Stimulated activated CD8-positive, alpha-beta memory T cell treated with anti-CD3 and anti-CD28 coated beads, Interleukin-7, amount 100 ng/mL, for 4 hours (primary cell): ENCODE results near the gene CDCA8.

ENCODE experiments used
- DNase-seq, 2 donors: peaks; one replicate each; pipeline ENCODE4 v3.0.0-alpha.2; 2020; ENCODE audit warnings: low read depth in 2 of 2

Gene CDCA8

DNA sequence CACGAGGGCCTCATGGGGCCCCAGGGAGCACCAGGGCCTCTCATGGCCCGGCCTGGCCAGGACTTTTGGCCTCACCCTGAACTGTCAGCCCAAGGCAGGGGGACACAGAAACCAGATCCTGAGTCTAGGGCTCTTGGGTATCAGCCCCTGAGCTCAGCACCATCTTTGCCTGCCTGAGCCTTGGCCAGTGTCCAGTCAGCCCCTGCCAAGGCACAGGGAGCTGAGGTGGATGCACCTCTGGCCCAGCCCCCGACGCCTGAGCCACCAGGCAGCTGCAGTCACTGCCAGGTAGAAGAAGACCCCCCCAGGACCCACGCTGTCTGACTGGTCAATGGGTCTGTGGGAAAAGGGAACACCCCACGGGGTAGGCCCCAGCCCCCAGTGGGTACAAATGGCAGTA is 25.3 kb downstream of the CDCA8 start:
- DNase-seq, result no peak

- no peak for DNase-seq
These were observed 26.0 kb downstream of the CDCA8 start for GRCh38 chr1:37718181-37718900.

DNA sequence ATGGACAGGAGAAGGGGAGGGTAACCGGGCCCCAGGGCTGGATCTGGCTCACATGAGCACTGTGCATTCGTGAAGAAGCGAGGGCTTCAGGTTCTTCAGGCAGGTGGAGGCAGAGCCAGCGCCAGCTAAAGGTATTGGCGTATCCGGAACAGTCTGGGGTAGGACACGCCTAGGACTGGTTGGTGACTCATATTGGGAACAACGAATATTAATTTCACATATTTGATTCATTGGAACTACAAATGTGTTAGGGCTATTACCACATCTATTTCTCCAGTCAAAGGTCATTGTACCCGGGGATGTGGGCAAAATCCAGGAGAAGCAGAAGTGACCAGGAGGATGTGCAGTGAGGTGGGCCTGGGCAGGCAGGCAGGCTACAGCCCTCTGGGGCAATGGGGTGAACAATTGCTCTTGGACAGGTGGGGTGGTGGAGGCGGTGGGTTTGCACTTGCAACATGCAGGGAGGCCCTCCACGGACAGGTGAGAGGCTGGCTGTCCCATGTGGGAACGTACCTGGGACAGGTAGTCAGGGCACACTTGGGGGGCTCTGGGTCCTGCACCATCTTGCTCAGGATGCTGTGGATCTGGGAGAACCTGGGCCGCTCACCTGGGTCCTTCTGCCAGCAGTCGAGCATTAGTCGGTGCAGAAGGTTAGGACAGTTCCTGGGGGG is 26.7 kb downstream of the CDCA8 start:
- DNase-seq, result no peak

DNA sequence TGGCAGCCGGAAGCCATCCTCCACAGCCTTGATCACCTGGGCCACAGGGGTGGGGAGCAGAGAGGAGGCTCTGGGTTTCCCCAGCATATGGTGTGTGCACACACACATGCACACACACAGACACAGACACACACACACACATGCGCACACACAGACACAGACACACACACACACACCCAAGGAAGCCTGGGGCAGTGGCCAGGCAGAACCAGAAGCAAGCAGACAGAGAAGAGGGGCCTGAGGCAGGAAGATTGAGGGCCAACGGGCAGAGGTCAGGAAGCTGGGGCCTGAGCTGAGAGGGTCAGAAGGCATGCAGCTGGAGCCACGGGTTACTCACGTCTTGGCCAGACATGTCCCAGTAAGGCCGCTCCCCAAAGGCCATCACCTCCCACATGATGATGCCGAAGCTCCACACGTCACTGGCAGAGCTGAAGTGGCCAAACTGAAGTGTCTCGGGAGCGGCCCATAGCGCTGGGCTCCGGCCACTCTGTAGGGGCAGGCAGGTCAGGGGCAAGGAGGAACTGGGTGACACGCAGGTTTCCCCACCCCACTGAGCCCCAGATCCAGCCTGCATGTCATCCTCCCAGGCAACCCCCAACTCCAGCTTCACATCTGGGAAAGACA is 27.4 kb downstream of the CDCA8 start:
- no peak for DNase-seq

DNA sequence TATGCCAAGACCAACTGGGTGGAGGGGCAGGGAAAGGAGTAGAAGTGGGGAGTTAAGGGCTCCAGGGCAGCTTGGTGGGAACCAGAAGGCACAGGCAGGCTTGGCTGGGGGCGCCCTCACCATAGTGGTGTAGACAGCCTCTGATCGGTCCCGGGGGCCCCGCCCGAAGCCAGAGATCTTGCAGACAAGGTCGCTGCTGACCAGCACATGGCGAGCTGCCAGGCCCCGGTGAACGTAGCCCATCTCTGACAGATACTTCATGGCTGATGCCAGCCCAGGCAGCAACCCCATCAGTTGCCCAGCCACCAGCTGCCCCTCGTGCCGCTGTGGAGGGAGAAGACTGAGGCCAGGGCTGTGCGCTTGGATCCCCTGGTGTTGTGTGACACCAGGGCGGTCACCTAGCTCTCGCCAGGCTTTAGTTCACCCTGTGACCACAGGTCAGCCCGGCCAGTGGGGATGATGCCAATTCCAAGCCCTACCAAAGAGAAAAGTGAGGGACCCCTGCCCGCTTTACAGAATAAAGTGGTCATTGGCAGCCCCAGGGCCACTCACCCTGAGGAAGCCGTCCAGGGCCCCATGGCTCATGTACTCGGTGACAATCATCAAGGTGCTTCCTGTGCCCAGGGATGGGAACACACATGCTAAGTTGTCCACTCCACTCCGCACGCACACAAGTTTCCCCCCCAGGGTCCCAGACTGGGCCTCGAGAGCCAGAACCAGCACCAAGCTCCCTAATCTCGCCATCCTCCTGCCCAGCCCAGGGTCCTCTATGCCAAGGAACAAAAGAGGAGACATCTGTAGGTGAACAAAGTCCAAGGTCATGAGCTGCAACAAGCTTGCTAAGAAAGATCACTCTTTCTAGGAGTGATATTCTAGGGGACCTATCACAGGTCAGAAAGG is 28.2 kb downstream of the CDCA8 start:
- DNase-seq, result no peak

- no peak for DNase-seq
These were observed 29.2 kb downstream of the CDCA8 start for GRCh38 chr1:37721565-37721964.

GRCh38 chr1:37722181-37723071 is 30.1 kb downstream of the CDCA8 start:
- DNase-seq, result no peak

GRCh38 chr1:37723072-37723389 is 30.7 kb downstream of the CDCA8 start:
- DNase-seq, result no peak

DNA sequence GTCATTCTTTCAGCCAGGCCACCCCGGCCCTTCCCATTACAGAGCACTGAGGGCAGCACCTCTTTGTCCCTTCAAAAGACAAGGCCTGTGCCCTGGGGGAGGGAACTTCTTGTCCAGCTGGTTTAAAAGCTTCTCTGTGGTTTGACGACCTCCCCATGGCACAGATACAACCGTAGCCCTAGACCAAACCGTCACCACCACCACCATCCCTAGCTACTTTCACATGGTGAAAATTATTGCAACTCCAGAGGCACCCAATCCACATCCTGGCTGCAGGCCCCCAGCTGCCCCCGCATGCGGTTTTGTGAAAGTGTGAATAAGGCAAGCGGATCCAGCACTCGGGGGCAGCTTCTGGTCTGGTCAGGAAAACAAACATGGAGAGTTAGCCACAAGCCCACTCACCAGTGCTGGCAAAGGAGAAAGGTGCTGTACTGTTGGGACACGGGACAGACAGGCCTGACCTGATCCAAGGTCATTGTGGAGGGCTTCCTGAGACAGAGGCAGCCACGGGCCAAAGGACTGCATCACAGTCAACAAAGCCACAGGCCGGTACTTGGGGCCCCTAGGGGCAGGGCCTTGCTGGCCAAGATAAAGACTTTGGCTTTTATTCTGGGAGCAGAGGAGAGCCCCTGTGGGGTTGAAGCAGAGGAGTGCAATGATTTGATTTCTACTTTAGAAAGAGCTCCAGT is 31.2 kb downstream of the CDCA8 start:
- no peak for DNase-seq

- no peak for DNase-seq
These were observed 32.3 kb downstream of the CDCA8 start for GRCh38 chr1:37724575-37724974.

DNA sequence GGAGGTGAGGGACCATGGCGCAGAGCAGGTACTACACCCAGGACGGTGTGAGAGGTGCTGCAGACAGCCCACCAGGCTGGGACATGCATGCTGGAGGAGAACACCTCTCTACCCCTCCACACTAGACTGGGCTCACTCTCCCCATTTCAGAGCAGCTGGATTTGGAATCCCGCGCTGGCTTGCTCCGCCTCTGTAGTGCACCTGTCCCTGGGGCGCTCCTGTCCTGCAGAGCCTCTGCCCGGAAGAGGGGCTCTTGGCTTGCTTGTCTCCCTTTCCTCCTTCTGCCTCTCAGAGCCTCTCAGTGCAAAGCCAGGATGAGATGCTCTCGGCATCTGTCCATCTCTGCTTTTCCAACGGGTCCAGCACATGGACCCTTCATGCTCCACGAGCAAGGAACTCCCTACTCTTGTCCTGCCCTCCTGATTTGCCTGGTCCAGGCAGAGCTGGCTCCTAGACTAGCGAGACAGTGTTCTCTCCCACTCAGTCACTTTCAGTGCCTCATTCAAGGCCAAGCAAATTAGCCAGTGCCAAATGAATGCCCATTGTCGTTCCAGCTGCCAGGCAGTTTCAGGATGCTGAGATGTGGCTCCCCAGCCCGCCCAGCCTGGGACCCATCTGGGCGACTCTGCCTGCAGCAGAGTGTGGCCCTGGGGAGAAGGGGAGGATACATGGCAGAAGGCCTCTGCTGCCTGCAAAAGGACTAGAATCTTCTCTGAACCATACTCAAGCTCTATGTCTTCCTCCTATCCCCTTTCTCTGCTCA is 33.7 kb downstream of the CDCA8 start:
- no peak for DNase-seq

DNA sequence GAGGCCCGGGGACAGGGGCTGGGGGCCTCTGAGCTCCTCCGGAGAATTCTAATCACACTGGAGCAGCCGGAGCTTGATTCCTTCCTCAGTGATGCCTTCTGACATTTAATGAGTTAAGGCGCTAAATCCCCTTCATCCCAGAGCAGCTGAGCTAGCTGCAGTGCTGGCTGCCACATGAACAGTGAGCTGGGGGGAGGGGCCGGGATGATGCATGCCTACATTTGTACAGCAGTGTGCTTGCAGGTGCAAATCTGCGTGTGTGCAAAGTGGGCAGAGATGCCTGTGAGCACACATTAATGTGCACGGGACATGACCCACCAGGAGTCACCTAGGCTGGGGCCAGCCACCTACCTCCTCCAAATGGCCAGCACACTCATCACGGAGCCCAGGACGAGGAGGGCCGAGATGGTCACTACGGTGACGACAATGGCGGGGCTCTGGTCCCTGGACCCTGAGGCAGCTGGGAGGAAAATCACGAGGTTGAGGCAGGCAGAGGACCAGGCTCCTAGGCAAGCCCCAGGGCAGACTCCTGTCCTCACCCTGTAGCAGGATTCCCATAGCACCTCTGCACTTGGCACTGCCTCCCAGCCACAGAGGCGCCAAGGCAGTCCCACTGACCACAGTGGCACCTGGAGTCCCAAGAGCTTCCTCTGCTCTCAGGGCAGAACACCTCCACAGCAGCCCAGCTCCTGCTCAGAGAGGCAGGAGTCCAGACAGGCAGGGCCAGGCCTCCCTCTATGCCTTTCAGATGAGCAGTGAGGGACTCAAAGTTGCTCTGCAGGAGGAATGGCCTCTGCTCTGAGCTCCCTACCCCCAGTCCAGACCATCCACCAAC is 34.7 kb downstream of the CDCA8 start:
- no peak for DNase-seq

- DNase-seq, result no peak
These were observed 36.1 kb downstream of the CDCA8 start for GRCh38 chr1:37728416-37728815.

- DNase-seq, result no peak
These were observed 38.1 kb downstream of the CDCA8 start for GRCh38 chr1:37730376-37730775.

DNA sequence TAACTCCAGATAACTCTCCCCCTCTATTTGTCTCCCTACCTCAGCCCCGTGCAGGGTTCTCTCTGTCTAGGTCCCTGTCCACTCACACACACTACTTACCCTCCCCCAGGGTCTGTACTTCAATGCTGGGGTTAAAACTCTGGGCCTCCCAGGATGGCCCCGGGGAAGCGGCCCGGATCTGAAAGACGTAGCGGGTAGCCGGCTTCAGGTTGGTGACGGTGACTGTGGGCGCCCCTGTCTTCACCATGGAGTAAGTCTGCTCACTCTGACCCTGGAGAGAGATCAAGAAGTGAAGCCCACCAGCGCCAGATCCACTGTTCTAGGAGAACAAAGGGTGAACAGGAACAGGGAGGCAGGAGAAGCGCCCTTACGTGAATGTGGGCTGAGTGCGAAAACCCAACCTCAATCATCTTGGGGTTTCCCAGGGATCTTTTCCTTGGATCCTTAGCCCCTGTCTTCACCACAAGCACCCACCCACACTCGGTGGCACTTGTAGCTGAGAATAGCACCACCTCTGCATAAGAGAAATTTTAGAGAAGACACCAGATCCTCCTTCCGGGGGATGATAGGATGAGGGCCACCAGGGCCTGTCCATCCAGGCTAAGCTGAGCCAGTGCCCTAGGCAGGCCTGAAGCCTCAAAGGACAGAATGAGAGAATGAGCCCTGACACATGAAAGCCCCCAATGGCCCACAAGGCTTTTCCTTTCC is 39.1 kb downstream of the CDCA8 start:
- no peak for DNase-seq

- no peak for DNase-seq
These were observed 39.9 kb downstream of the CDCA8 start for GRCh38 chr1:37732111-37732780.

DNA sequence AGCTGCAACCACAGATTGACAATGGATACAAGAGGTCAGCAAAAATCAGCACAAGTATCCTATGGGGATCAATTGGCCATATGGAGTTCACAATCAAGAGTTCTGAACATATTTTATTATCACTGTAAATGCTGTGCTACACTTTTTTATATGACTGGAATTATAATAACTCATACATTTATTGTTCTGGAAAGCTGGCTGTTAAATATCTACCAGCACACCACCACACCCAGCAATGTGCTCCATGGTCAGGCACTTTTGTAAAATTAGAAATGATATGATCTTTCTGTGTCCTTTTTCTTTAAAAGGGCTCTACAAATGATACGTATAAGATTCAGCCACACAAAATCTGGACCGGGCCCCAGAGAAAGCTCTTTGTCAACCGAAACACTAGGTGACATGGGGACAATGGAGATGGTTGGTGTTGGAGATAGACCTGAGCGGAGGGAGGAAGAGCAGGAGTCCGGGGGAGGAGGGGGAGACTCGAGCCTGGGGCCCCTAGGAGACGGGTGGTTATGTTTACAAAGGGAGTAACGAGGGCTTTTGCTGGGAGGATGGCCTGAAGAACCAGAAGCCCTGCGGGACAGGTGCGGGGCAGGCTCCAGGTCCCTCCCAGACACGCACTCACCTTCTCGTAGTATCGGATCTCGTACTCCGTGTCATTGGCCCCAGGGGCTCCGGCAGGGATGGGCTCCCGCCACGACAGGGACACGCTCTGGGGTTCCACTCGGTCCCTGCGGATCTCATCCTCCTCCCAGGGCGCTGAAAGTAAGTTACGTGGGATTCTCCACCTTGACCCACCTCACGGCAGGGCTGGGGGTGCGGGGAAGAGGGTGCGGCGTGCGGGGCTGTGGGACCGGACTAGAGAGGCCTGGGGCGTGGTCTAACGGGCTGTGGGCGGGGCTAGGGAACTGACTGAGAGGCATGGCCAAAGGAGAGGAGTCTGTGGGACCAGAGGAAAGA is 42.6 kb downstream of the CDCA8 start:
- no peak for DNase-seq
